Endothelial cell of umbilical vein (primary cell): ENCODE measurements around the gene ITPRID2. TPM values are rescaled to one million over a fixed set of nuclear protein-coding genes. Genes with fewer than 3 reads are reported as not detected.

Source experiments
- BruUV-seq: library from RNA; stranded (reverse); fragments of 400-500 nt; replicated peaks from 2 replicates; lab custom pipeline; 2021; lab: Mats Ljungman, UMichigan
- CTCF ChIA-PET: fragments of 300-600, 350-600 bp; sonication (Branson Sonifier 250); formaldehyde crosslinking; loops from one replicate; lab custom pipeline; 2021; ENCODE audit warnings: antibody characterized with exemption, inconsistent platforms; lab: Charles Lee
- POLR2A ChIA-PET: fragments of 300-600, 350-600 bp; sonication (Branson Sonifier 250); formaldehyde crosslinking; loops from one replicate; lab custom pipeline; 2021; ENCODE audit warnings: antibody characterized with exemption, inconsistent platforms; lab: Charles Lee
- DNase-seq: peaks from one replicate; pipeline ENCODE4 v3.0.0-alpha.2; 2011; ENCODE audit warnings: low read depth, low spot score
- FAIRE-seq: peaks from 2 replicates; lab custom pipeline; 2011; peaks lifted over from hg19 to GRCh38; lab: Jason Lieb, UNC
- H2AFZ ChIP-seq: 2 replicates; pipeline ENCODE4 v1.6.0; 2012; ENCODE audit warnings: low read depth, low read length, control low read depth, inconsistent platforms
- H3K27ac ChIP-seq: 2 replicates; pipeline ENCODE4 v1.5.1; 2011; ENCODE audit warnings: low read depth, mild to moderate bottlenecking, control low read depth, low read length, moderate library complexity; ENCODE audit not compliant: insufficient read depth
- H3K27me3 ChIP-seq, 2 experiments: 2 replicates each; pipeline versions ENCODE4 v1.6.0 to v1.6.1; 2011; ENCODE audit warnings: low read length in 2 of 2, mixed read lengths in 1 of 2; ENCODE audit not compliant: control insufficient read depth in 2 of 2, insufficient read depth in 2 of 2
- H3K36me3 ChIP-seq, 2 experiments: 2 replicates in 1 of 2; 3 replicates in 1 of 2; pipeline ENCODE4 v1.5.1; 2011; ENCODE audit warnings: low read length in 2 of 2, mild to moderate bottlenecking in 1 of 2, moderate library complexity in 1 of 2; ENCODE audit not compliant: control insufficient read depth in 2 of 2, insufficient read depth in 2 of 2; ENCODE audit errors: extremely low read depth in 1 of 2
- H3K4me1 ChIP-seq: 3 replicates; pipeline ENCODE4 v1.5.1; 2011; ENCODE audit warnings: mild to moderate bottlenecking, low read length; ENCODE audit not compliant: control insufficient read depth, insufficient read depth; ENCODE audit errors: extremely low read depth
- H3K4me2 ChIP-seq: 2 replicates; pipeline ENCODE4 v1.6.1; 2011; ENCODE audit warnings: low read length, control low read depth, mixed read lengths; ENCODE audit not compliant: insufficient read depth
- H3K4me3 ChIP-seq, 3 experiments: fragments of 200-600 bp in 1 of 3; sonication (generic), shearing (Covaris generic) in 1 of 3; replicated peaks in 1 of 3; 2 replicates each; pipeline ENCODE4 v1.5.1; 2011 to 2016; ENCODE audit warnings: control low read depth in 3 of 3, low read length in 3 of 3, mild to moderate bottlenecking in 2 of 3, inconsistent platforms in 1 of 3, low read depth in 1 of 3, moderate library complexity in 1 of 3; ENCODE audit not compliant: insufficient read depth in 1 of 3
- H3K79me2 ChIP-seq: 2 replicates; pipeline ENCODE4 v1.6.0; 2012; ENCODE audit warnings: low read length, inconsistent platforms; ENCODE audit not compliant: control insufficient read depth, insufficient read depth
- H3K9ac ChIP-seq: replicated peaks from 2 replicates; pipeline ENCODE3; 2011; ENCODE audit warnings: low read length, control low read depth; ENCODE audit not compliant: insufficient read depth; ENCODE audit errors: extremely low read depth
- H3K9me1 ChIP-seq: replicated peaks from 3 replicates; pipeline ENCODE4 v1.6.0; 2011; ENCODE audit warnings: mild to moderate bottlenecking, low read length; ENCODE audit not compliant: control insufficient read depth, insufficient read depth; ENCODE audit errors: extremely low read depth
- H3K9me3 ChIP-seq: replicated peaks from 2 replicates; pipeline ENCODE4 v1.5.1; 2012; ENCODE audit warnings: low read length, inconsistent platforms; ENCODE audit not compliant: control insufficient read depth, insufficient read depth
- H4K20me1 ChIP-seq: replicated peaks from 2 replicates; pipeline ENCODE3; 2011; ENCODE audit warnings: mild to moderate bottlenecking, low read length; ENCODE audit not compliant: control insufficient read depth, insufficient read depth; ENCODE audit errors: extremely low read depth
- FOS ChIP-seq: IDR thresholded peaks from 2 replicates; pipeline ENCODE4 v1.6.1; 2011; ENCODE audit warnings: mild to moderate bottlenecking, low read length, moderate library complexity, borderline replicate concordance; ENCODE audit not compliant: insufficient read depth
- JUN ChIP-seq: IDR thresholded peaks from 2 replicates; pipeline ENCODE4 v1.6.1; 2011; ENCODE audit warnings: borderline replicate concordance, low read depth; ENCODE audit not compliant: insufficient read length, insufficient read depth
- POLR2AphosphoS5 ChIP-seq: IDR thresholded peaks from 2 replicates; pipeline ENCODE4 v1.6.1; 2012; ENCODE audit warnings: low read depth, mild to moderate bottlenecking, control low read depth, low read length, moderate library complexity; ENCODE audit not compliant: insufficient read depth
- dilution Hi-C: fragments of 300-500 bp; cut with MboI; formaldehyde crosslinking; loops from one replicate; pipeline ENCODE4 v1.15.0; 2019; ENCODE audit warnings: low sequenced_read_pairs; ENCODE audit not compliant: extremely low pct_ligation_motif_present
- intact Hi-C: fragments of 100-400 bp; cut with micrococcal nuclease; formaldehyde crosslinking; loops from one replicate; pipeline ENCODE4 v1.10.0; 2022
- polyA plus RNA-seq, 4 experiments: library from polyadenylated mRNA; depleted of rRNA in 3 of 4; stranded (reverse) in 3 of 4; unstranded in 1 of 4; fragments of >200 nt; gene quantifications; 2 replicates each; pipeline versions ENCODE4 v1.2.1 to v1.2.3, GENCODE V29; 2011 to 2012; ENCODE audit warnings: missing spikeins in 1 of 4
- total RNA-seq: library from RNA; stranded (reverse); gene quantifications from 2 replicates; pipeline ENCODE4 v1.2.3, GENCODE V29; 2021
- TF ChIP-seq, protein P1 (sequence below), 2 donors: IDR thresholded peaks; 1 replicate in 1 of 2; 2 replicates in 1 of 2; pipeline ENCODE4 v1.5.1; 2011; ENCODE audit warnings: low read length in 2 of 2, mild to moderate bottlenecking in 2 of 2, moderate library complexity in 2 of 2, control low read depth in 1 of 2, inconsistent platforms in 1 of 2, low read depth in 1 of 2; ENCODE audit not compliant: insufficient read depth in 1 of 2; ENCODE audit errors: extremely low read depth in 1 of 2
- TF ChIP-seq, protein P2 (sequence below): IDR thresholded peaks from 2 replicates; pipeline ENCODE4 v1.6.1; 2011; ENCODE audit not compliant: insufficient read depth, insufficient read length

ITPRID2 gene
- total and polyA plus RNA-seq, 2 donors (not counting 3 experiments of a cell fraction or from before 2014, with no cell fraction given): 37.6 to 272 TPM

DNA sequence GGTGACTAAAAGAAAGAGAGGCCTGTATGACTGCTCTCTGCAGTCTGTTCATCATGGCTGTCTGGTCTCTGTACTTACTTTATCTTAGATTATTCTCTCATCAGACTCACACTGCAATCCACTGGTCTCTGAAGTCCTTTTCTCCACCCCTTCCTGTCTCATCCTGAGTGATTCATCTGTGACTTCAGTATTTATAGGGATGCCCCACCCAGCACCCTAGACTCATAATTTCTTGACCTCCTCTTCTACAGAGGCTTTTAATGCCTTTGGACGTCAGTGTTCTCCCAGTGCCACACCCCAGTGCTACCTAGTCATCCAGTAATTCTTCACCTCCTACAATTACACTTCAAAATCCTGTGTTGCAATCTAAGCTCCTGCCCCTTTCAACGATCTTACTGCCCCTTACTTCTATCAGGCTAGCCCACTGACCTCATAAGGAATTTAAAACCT is 14.9 kb upstream of the ITPRID2 start:
- Histone ChIP-seq H2AFZ (peak overlapping the region; percentile 59), H3K79me2 (no peaks in the 10 kb centered on the region), H3K9me1 (no peaks in the 10 kb centered on the region), H4K20me1 (no peaks in the 10 kb centered on the region), H3K4me3 (no peak overlapping the region), H3K4me1 (peaks cover 6% of the 10 kb centered on the region), H3K9me3 (no peaks in the 10 kb centered on the region), H3K27me3 (no peaks in the 10 kb centered on the region), H3K27ac (no peak overlapping the region), H3K36me3 (no peaks in the 10 kb centered on the region), H3K4me2 (no peak overlapping the region), H3K9ac (no peak overlapping the region)
- FAIRE-seq (no peak), DNase-seq (peak; percentile 35)
- dilution Hi-C loops (no loop called here), intact Hi-C loops (no loop called here)
- peak; percentile 44 for TF ChIP-seq FOS
- TF ChIP-seq, protein P1, sequence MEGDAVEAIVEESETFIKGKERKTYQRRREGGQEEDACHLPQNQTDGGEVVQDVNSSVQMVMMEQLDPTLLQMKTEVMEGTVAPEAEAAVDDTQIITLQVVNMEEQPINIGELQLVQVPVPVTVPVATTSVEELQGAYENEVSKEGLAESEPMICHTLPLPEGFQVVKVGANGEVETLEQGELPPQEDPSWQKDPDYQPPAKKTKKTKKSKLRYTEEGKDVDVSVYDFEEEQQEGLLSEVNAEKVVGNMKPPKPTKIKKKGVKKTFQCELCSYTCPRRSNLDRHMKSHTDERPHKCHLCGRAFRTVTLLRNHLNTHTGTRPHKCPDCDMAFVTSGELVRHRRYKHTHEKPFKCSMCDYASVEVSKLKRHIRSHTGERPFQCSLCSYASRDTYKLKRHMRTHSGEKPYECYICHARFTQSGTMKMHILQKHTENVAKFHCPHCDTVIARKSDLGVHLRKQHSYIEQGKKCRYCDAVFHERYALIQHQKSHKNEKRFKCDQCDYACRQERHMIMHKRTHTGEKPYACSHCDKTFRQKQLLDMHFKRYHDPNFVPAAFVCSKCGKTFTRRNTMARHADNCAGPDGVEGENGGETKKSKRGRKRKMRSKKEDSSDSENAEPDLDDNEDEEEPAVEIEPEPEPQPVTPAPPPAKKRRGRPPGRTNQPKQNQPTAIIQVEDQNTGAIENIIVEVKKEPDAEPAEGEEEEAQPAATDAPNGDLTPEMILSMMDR (IDR thresholded peaks at IDR 0.05; ENCODE audit: extremely low read depth in 1 of 2, insufficient read depth in 1 of 2, low read depth in 1 of 2, low read length in 2 of 2): no peak
- no TSS peak for BruUV-seq
- CTCF ChIA-PET: interaction anchor here (0.9 to 1.6 kb wide), 2 partner anchors 16 to 134 kb away, joined by 3 to 5 read pairs; no protein-coding TSS in a partner anchor
- POLR2A ChIA-PET: no interaction called here

- no peak overlapping the region for H3K9ac ChIP-seq
- no peak overlapping the region for H3K4me2 ChIP-seq
- TF ChIP-seq POLR2AphosphoS5: no peak
- no peak for TF ChIP-seq JUN
- TF ChIP-seq, protein P1 (IDR thresholded peaks at IDR 0.05; ENCODE audit: extremely low read depth in 1 of 2, insufficient read depth in 1 of 2, low read depth in 1 of 2, low read length in 2 of 2): no peak
- TF ChIP-seq, protein P2, sequence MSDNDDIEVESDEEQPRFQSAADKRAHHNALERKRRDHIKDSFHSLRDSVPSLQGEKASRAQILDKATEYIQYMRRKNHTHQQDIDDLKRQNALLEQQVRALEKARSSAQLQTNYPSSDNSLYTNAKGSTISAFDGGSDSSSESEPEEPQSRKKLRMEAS: no peak
- no peak overlapping the region for H2AFZ ChIP-seq
- no peaks in the 10 kb centered on the region for H3K36me3 ChIP-seq
- no peak overlapping the region for H3K27ac ChIP-seq
- H3K4me1 ChIP-seq: peaks cover 6% of the 10 kb centered on the region
- FAIRE-seq (no peak), DNase-seq (no peak)
- H3K9me3 ChIP-seq: no peaks in the 10 kb centered on the region
- no peaks in the 10 kb centered on the region for H3K27me3 ChIP-seq
- no peaks in the 10 kb centered on the region for H3K79me2 ChIP-seq
- dilution Hi-C loops (no loop called here), intact Hi-C loops (no loop called here)
- no peak overlapping the region for H3K4me3 ChIP-seq
- no TSS peak for BruUV-seq
- no peaks in the 10 kb centered on the region for H4K20me1 ChIP-seq
- POLR2A ChIA-PET: no interaction called here
- no peaks in the 10 kb centered on the region for H3K9me1 ChIP-seq
- CTCF ChIA-PET: interaction anchor here (1.2 to 1.6 kb wide), 4 partner anchors 9 to 162 kb away, joined by 3 to 5 read pairs (median 4); no protein-coding TSS in a partner anchor
These were observed 14.3 kb upstream of the ITPRID2 start for GRCh38 chr2:181877181-181877664.
